Measurements from ENCODE around the gene CCDC69. TPM values are rescaled to one million over a fixed set of nuclear protein-coding genes. Genes with fewer than 3 reads are reported as not detected.

The CCDC69 gene
- total and polyA plus RNA-seq, 8 donors = 6.8 to 66.4 (median 9.8) TPM

- intact Hi-C loops (cut with DNase I) = no loop called here
- H3K36me3 ChIP-seq = peaks cover 0 to 70% of the 10 kb centered on the region in 2 donors
- peaks cover 0 to 6% of the 10 kb centered on the region in 2 donors for H3K4me1 ChIP-seq
- TF ChIP-seq, protein P1, sequence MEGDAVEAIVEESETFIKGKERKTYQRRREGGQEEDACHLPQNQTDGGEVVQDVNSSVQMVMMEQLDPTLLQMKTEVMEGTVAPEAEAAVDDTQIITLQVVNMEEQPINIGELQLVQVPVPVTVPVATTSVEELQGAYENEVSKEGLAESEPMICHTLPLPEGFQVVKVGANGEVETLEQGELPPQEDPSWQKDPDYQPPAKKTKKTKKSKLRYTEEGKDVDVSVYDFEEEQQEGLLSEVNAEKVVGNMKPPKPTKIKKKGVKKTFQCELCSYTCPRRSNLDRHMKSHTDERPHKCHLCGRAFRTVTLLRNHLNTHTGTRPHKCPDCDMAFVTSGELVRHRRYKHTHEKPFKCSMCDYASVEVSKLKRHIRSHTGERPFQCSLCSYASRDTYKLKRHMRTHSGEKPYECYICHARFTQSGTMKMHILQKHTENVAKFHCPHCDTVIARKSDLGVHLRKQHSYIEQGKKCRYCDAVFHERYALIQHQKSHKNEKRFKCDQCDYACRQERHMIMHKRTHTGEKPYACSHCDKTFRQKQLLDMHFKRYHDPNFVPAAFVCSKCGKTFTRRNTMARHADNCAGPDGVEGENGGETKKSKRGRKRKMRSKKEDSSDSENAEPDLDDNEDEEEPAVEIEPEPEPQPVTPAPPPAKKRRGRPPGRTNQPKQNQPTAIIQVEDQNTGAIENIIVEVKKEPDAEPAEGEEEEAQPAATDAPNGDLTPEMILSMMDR (IDR thresholded peaks at IDR 0.05) = no peak
- H3K9me3 ChIP-seq = no peaks in the 10 kb centered on the region
- DNase-seq (no peak), ATAC-seq (no peak)
- H3K27me3 ChIP-seq = no peaks in the 10 kb centered on the region
- H3K27ac ChIP-seq = no peak overlapping the region
- no peak overlapping the region for H3K4me3 ChIP-seq
Measured at GRCh38 chr5:151186538-151186937, 37.4 kb downstream of the CCDC69 start.

- Histone ChIP-seq H3K9me3 (no peaks in the 10 kb centered on the region), H3K27me3 (no peaks in the 10 kb centered on the region), H3K36me3 (peaks cover 0 to 75% of the 10 kb centered on the region in 2 donors), H3K4me1 (peaks cover 0 to 3% of the 10 kb centered on the region in 2 donors), H3K4me3 (no peak overlapping the region), H3K27ac (no peak overlapping the region)
- DNase-seq (no peak), ATAC-seq (no peak)
- TF ChIP-seq, protein P1 (IDR thresholded peaks at IDR 0.05) = no peak
- intact Hi-C loops (cut with DNase I) = no loop called here
Measured at GRCh38 chr5:151186052-151186451, 37.8 kb downstream of the CCDC69 start.

DNA sequence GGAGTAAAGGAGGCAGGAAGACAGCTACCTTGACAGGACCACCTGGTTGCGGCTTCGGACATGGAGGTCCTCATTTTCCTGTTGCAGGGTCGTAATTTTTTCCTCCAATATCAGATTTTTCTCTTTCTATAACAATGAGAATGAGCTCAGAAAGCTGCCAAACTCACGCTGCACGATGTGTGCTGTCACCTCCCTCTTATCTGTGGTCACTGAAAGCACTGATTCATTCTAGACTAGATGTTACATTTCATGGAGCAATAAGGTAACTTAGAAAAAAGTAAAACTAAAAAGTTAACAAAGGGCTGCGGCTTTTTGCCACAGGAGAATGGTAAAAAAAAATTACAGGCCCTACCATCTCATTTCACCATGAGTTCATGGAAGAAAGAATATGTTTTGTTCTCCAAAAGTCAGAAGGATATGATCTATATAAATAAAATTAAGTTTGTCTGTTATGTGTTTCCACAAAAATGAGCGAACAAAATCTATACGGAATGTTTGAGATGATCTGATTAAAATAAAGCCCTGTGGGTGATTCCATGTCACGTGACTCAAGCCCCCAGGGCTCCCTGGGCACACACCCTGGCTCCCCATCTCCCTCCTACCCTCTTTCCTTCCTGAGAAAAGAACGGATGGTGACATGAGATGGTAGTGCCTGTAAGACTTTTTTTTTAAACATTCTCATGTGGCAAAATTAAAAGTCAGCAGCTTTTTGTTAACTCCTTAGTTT is 39.4 kb downstream of the CCDC69 start:
- intact Hi-C loops (cut with DNase I) = no loop called here
- DNase-seq = no peak
- Histone ChIP-seq H3K4me3 (no peak overlapping the region), H3K36me3 (peaks cover 0 to 82% of the 10 kb centered on the region in 2 donors), H3K27ac (no peak overlapping the region), H3K4me1 (peaks cover 0 to 3% of the 10 kb centered on the region in 2 donors), H3K27me3 (no peaks in the 10 kb centered on the region), H3K9me3 (no peaks in the 10 kb centered on the region)
- TF ChIP-seq, protein P1 (IDR thresholded peaks at IDR 0.05) = no peak
- no peak for ATAC-seq

- intact Hi-C loops (cut with DNase I) = no loop called here
- Histone ChIP-seq H3K4me1 (peaks cover 0 to 3% of the 10 kb centered on the region in 2 donors), H3K4me3 (no peak overlapping the region), H3K27me3 (no peaks in the 10 kb centered on the region), H3K36me3 (peaks cover 0 to 88% of the 10 kb centered on the region in 2 donors), H3K27ac (no peak overlapping the region), H3K9me3 (no peaks in the 10 kb centered on the region)
- peak; percentile 67 for ATAC-seq
- TF ChIP-seq, protein P1 (IDR thresholded peaks at IDR 0.05) = no peak
- DNase-seq = no peak
Measured at GRCh38 chr5:151183456-151184245, 40.2 kb downstream of the CCDC69 start.

GRCh38 chr5:151182976-151183375 is 40.9 kb downstream of the CCDC69 start:
- DNase-seq = no peak
- Histone ChIP-seq H3K27ac (no peak overlapping the region), H3K4me1 (peaks cover 0 to 3% of the 10 kb centered on the region in 2 donors), H3K4me3 (no peak overlapping the region), H3K9me3 (no peaks in the 10 kb centered on the region), H3K27me3 (no peaks in the 10 kb centered on the region), H3K36me3 (peaks cover 0 to 87% of the 10 kb centered on the region in 2 donors)
- TF ChIP-seq, protein P1 (IDR thresholded peaks at IDR 0.05) = no peak
- no peak for ATAC-seq
- intact Hi-C loops (cut with DNase I) = no loop called here

Data from left lung (tissue), 10 donors.